Colon (tissue), 2 donors: ENCODE data around the gene PLEKHD1.
"Not testable (repeated sequence)": the region's sequence is repeated elsewhere in the genome, so short reads cannot be mapped to it uniquely, and the experiment has no call there.

Experiments used
- FAIRE-seq: peaks from 2 replicates; lab custom pipeline; 2012; peaks lifted over from hg19 to GRCh38; lab: Jason Lieb, UNC
- donor health status: control.
- donor health status: control.

The PLEKHD1 gene

GRCh38 chr14:69484444-69485314 is at the start of gene PLEKHD1:
PLEKHD1 (plus strand) TSS chr14:69484728; CDS start chr14:69484966, 238 bp downstream.
- FAIRE-seq: no peak

- no peak for FAIRE-seq
Measured at GRCh38 chr14:69439521-69440270, 44.8 kb upstream of the PLEKHD1 start.

- no peak for FAIRE-seq
Measured at GRCh38 chr14:69441948-69442347, 42.6 kb upstream of the PLEKHD1 start.

GRCh38 chr14:69443296-69443805 is 41.2 kb upstream of the PLEKHD1 start:
- no peak for FAIRE-seq

- FAIRE-seq: no peak
Measured at GRCh38 chr14:69449216-69449615, 35.3 kb upstream of the PLEKHD1 start.

- no peak for FAIRE-seq
Measured at GRCh38 chr14:69451941-69452340, 32.6 kb upstream of the PLEKHD1 start.

GRCh38 chr14:69458350-69458749 is 26.2 kb upstream of the PLEKHD1 start:
- no peak for FAIRE-seq

GRCh38 chr14:69459122-69459521 is 25.4 kb upstream of the PLEKHD1 start:
- FAIRE-seq: no peak

GRCh38 chr14:69460093-69460701 is 24.3 kb upstream of the PLEKHD1 start:
- FAIRE-seq: peak; percentile 85

GRCh38 chr14:69464379-69464778 is 20.1 kb upstream of the PLEKHD1 start:
- FAIRE-seq: no peak

GRCh38 chr14:69464829-69465228 is 19.7 kb upstream of the PLEKHD1 start:
- no peak for FAIRE-seq

- FAIRE-seq: no peak
Measured at GRCh38 chr14:69468949-69469348, 15.6 kb upstream of the PLEKHD1 start.

- no peak for FAIRE-seq
Measured at GRCh38 chr14:69471436-69471835, 13.1 kb upstream of the PLEKHD1 start.

- no peak for FAIRE-seq
Measured at GRCh38 chr14:69471916-69472315, 12.6 kb upstream of the PLEKHD1 start.

- no peak for FAIRE-seq
Measured at GRCh38 chr14:69473260-69473659, 11.3 kb upstream of the PLEKHD1 start.

GRCh38 chr14:69473946-69474345 is 10.6 kb upstream of the PLEKHD1 start:
- FAIRE-seq: no peak

GRCh38 chr14:69475194-69475818 is 9.2 kb upstream of the PLEKHD1 start:
- FAIRE-seq: no peak

GRCh38 chr14:69476824-69477450 is 7.6 kb upstream of the PLEKHD1 start:
- not testable (repeated sequence) for FAIRE-seq

- not testable (repeated sequence) for FAIRE-seq
Measured at GRCh38 chr14:69478055-69478454, 6.5 kb upstream of the PLEKHD1 start.

GRCh38 chr14:69479696-69480095 is 4.8 kb upstream of the PLEKHD1 start:
- FAIRE-seq: no peak

GRCh38 chr14:69480136-69480535 is 4.4 kb upstream of the PLEKHD1 start:
- no peak for FAIRE-seq
